Measurements from ENCODE around the gene PUS10.

DNA sequence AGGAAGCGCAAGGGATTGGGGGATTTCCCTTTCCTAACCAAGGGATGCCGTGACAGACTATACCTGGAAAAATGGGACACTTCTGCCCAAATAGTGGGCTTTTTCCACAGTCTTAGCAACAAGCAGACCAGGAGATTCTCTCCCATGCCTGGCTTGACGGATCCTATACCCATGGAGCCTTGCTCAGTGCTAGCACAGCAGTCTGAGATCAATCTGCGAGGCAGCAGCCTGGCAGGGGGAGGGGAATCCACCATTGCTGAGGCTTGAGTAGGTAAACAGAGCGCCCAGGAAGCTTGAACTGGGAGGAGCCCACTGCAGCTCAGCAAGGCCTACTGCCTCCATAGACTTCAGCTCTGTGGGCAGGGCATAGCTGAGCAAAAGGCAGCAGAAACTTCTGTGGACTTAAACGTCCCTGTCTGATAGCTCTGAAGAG is 3.2 kb upstream of the PUS10 start:
- TF ChIP-seq CTBP1 (IDR thresholded peaks at IDR 0.05; ENCODE audit: borderline replicate concordance) (no peak), ARNT (IDR thresholded peaks at IDR 0.05) (no peak), SUZ12 (IDR thresholded peaks at IDR 0.05) (no peak), L3MBTL2 (conservative IDR thresholded peaks at IDR 0.05) (no peak), HDGF (IDR thresholded peaks at IDR 0.05; ENCODE audit: borderline replicate concordance) (no peak), ELF4 (IDR thresholded peaks at IDR 0.05) (no peak)

Measured in HEK293T (cell line).